ACHN (cell line): ENCODE results near the gene BECN2.
"Not testable (repeated sequence)": the region's sequence is repeated elsewhere in the genome, so short reads cannot be mapped to it uniquely, and the experiment has no call there.

Source experiments
- DNase-seq: peaks from one replicate; pipeline ENCODE4 v3.0.0-alpha.2; 2015
- in situ Hi-C: cut with HindIII; loops from 2 replicates; pipeline ENCODE4 v1.10.0; 2017; ENCODE audit warnings: low sequenced_read_pairs, low pct_ligation_motif_present, low pct_unique_long_range_greater_than_20kb

Gene BECN2

GRCh38 chr1:241972703-241973369 is 15.3 kb downstream of the BECN2 start:
- in situ Hi-C loops: no loop called here
- peak; percentile 44 for DNase-seq

GRCh38 chr1:241976229-241976628 is 18.7 kb downstream of the BECN2 start:
- in situ Hi-C loops: no loop called here
- DNase-seq: no peak

GRCh38 chr1:241979071-241979470 is 21.5 kb downstream of the BECN2 start:
- DNase-seq: no peak
- in situ Hi-C loops: no loop called here

- no peak for DNase-seq
- in situ Hi-C loops: no loop called here
Measured at GRCh38 chr1:241979926-241980325, 22.4 kb downstream of the BECN2 start.

- DNase-seq: peak; percentile 74
- in situ Hi-C loops: no loop called here
Measured at GRCh38 chr1:241985787-241986186, 28.2 kb downstream of the BECN2 start.

- in situ Hi-C loops, DNase-seq: not testable (repeated sequence)
Measured at GRCh38 chr1:241988389-241988930, 30.9 kb downstream of the BECN2 start.

- DNase-seq: peak; percentile 99
Measured at GRCh38 chr1:241990040-241990439, 32.5 kb downstream of the BECN2 start.

GRCh38 chr1:241992734-241993133 is 35.2 kb downstream of the BECN2 start:
- DNase-seq: no peak
- in situ Hi-C loops: no loop called here

More at GRCh38 chr1:241990040-241990439, 32.5 kb downstream of the BECN2 start:
- in situ Hi-C loops: no loop called here

- in situ Hi-C loops: no loop called here
- DNase-seq: no peak
Measured at GRCh38 chr1:241994171-241994570, 36.6 kb downstream of the BECN2 start.

GRCh38 chr1:241997401-241997998 is 39.9 kb downstream of the BECN2 start:
- in situ Hi-C loops: no loop called here
- no peak for DNase-seq

GRCh38 chr1:241998412-241998921 is 40.9 kb downstream of the BECN2 start:
- in situ Hi-C loops: no loop called here
- DNase-seq: peak; percentile 94

GRCh38 chr1:241999026-241999425 is 41.5 kb downstream of the BECN2 start, which contains the start of gene MAP1LC3C:
Gene MAP1LC3C, minus strand, starts transcription at chr1:241999098. Its CDS starts 90 bp downstream, at chr1:241999008.
- DNase-seq: no peak
- in situ Hi-C loops: no loop called here

GRCh38 chr1:242000434-242000833 is 42.9 kb downstream of the BECN2 start:
- no peak for DNase-seq
- in situ Hi-C loops: no loop called here

- no peak for DNase-seq
- in situ Hi-C loops: no loop called here
Measured at GRCh38 chr1:242002072-242002471, 44.5 kb downstream of the BECN2 start.

GRCh38 chr1:242002510-242002909 is 44.9 kb downstream of the BECN2 start:
- in situ Hi-C loops: no loop called here

GRCh38 chr1:242004751-242005495 is 47.4 kb downstream of the BECN2 start:
- DNase-seq: peak; percentile 45
- in situ Hi-C loops: no loop called here

More at GRCh38 chr1:242002510-242002909, 44.9 kb downstream of the BECN2 start:
- no peak for DNase-seq

GRCh38 chr1:242005866-242006535 is 48.4 kb downstream of the BECN2 start:
- no peak for DNase-seq
- in situ Hi-C loops: no loop called here

GRCh38 chr1:242006976-242007375 is 49.4 kb downstream of the BECN2 start:
- in situ Hi-C loops: no loop called here
- no peak for DNase-seq
